Measurements from ENCODE around the gene SERPINB6.
"Not testable (repeated sequence)": the region's sequence is repeated elsewhere in the genome, so short reads cannot be mapped to it uniquely, and the experiment has no call there.

DNA sequence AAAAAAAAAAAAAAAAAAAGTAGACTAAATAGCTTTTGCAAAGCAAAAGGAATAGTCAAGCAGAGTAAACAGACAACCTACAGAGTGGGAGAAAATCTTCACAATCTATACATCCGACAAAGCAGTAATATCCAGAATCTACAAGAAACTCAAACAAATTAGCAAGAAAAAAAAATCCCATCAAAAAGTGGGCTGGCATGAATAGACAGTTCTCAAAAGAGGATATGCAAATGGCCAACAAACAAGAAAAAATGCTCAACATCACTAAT lies 786 bp upstream of the SERPINB6 start:
- TF ChIP-seq, protein P1, sequence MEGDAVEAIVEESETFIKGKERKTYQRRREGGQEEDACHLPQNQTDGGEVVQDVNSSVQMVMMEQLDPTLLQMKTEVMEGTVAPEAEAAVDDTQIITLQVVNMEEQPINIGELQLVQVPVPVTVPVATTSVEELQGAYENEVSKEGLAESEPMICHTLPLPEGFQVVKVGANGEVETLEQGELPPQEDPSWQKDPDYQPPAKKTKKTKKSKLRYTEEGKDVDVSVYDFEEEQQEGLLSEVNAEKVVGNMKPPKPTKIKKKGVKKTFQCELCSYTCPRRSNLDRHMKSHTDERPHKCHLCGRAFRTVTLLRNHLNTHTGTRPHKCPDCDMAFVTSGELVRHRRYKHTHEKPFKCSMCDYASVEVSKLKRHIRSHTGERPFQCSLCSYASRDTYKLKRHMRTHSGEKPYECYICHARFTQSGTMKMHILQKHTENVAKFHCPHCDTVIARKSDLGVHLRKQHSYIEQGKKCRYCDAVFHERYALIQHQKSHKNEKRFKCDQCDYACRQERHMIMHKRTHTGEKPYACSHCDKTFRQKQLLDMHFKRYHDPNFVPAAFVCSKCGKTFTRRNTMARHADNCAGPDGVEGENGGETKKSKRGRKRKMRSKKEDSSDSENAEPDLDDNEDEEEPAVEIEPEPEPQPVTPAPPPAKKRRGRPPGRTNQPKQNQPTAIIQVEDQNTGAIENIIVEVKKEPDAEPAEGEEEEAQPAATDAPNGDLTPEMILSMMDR (IDR thresholded peaks at IDR 0.05; ENCODE audit: low read depth, low read length, missing input control), result not testable (repeated sequence)
- not testable (repeated sequence) for TF ChIP-seq RAD21 (IDR thresholded peaks at IDR 0.05); FOXA2 (IDR thresholded peaks at IDR 0.05); RXRA (IDR thresholded peaks at IDR 0.05); TAF1 (conservative IDR thresholded peaks at IDR 0.05); YY1 (IDR thresholded peaks at IDR 0.05); HNF4G (IDR thresholded peaks at IDR 0.05); HNF4A (conservative IDR thresholded peaks at IDR 0.05); NR2F2 (IDR thresholded peaks at IDR 0.05)
- TF ChIP-seq, protein P2, sequence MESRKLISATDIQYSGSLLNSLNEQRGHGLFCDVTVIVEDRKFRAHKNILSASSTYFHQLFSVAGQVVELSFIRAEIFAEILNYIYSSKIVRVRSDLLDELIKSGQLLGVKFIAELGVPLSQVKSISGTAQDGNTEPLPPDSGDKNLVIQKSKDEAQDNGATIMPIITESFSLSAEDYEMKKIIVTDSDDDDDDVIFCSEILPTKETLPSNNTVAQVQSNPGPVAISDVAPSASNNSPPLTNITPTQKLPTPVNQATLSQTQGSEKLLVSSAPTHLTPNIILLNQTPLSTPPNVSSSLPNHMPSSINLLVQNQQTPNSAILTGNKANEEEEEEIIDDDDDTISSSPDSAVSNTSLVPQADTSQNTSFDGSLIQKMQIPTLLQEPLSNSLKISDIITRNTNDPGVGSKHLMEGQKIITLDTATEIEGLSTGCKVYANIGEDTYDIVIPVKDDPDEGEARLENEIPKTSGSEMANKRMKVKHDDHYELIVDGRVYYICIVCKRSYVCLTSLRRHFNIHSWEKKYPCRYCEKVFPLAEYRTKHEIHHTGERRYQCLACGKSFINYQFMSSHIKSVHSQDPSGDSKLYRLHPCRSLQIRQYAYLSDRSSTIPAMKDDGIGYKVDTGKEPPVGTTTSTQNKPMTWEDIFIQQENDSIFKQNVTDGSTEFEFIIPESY (IDR thresholded peaks at IDR 0.05), result not testable (repeated sequence)
- TF ChIP-seq, protein P3, sequence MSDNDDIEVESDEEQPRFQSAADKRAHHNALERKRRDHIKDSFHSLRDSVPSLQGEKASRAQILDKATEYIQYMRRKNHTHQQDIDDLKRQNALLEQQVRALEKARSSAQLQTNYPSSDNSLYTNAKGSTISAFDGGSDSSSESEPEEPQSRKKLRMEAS (IDR thresholded peaks at IDR 0.05), result not testable (repeated sequence)
- TF ChIP-seq, protein P4, sequence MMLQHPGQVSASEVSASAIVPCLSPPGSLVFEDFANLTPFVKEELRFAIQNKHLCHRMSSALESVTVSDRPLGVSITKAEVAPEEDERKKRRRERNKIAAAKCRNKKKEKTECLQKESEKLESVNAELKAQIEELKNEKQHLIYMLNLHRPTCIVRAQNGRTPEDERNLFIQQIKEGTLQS (IDR thresholded peaks at IDR 0.05), result not testable (repeated sequence)
- TF ChIP-seq, protein P5, sequence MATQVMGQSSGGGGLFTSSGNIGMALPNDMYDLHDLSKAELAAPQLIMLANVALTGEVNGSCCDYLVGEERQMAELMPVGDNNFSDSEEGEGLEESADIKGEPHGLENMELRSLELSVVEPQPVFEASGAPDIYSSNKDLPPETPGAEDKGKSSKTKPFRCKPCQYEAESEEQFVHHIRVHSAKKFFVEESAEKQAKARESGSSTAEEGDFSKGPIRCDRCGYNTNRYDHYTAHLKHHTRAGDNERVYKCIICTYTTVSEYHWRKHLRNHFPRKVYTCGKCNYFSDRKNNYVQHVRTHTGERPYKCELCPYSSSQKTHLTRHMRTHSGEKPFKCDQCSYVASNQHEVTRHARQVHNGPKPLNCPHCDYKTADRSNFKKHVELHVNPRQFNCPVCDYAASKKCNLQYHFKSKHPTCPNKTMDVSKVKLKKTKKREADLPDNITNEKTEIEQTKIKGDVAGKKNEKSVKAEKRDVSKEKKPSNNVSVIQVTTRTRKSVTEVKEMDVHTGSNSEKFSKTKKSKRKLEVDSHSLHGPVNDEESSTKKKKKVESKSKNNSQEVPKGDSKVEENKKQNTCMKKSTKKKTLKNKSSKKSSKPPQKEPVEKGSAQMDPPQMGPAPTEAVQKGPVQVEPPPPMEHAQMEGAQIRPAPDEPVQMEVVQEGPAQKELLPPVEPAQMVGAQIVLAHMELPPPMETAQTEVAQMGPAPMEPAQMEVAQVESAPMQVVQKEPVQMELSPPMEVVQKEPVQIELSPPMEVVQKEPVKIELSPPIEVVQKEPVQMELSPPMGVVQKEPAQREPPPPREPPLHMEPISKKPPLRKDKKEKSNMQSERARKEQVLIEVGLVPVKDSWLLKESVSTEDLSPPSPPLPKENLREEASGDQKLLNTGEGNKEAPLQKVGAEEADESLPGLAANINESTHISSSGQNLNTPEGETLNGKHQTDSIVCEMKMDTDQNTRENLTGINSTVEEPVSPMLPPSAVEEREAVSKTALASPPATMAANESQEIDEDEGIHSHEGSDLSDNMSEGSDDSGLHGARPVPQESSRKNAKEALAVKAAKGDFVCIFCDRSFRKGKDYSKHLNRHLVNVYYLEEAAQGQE (IDR thresholded peaks at IDR 0.05), result not testable (repeated sequence)
